GM21515 (cell line): ENCODE measurements around the gene SPECC1L.
"Not testable (repeated sequence)": the region's sequence is repeated elsewhere in the genome, so short reads cannot be mapped to it uniquely, and the experiment has no call there.

Experiments
- ATAC-seq: cut with Tn5 transposase; IDR thresholded peaks from one replicate; pipeline ENCODE4 v1.9.1; 2021; ENCODE audit not compliant: unreplicated experiment

Gene SPECC1L

GRCh38 chr22:24285245-24285644 lies 14.6 kb downstream of the SPECC1L start:
- ATAC-seq = no peak

GRCh38 chr22:24287212-24287611 lies 16.6 kb downstream of the SPECC1L start:
- ATAC-seq = not testable (repeated sequence)

DNA sequence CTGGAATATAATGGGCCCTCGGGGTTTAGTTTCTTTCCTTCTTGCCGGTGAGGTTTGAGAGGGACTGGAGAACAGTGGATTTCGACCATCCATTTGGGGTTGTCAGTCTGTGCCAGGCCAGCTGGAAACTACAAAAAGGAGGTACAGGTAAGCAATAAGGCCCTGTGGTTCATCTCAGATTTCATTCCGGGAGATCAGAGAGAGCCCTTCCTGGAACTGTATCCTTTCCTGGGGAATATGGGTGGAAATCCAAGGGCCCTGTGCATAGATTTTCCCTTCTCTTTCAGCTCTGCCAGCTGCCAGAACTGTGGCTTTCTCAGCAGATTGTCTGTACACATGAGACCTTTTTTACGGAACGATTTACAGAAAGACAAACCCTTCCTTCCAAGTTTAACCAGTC lies 17.2 kb downstream of the SPECC1L start:
- not testable (repeated sequence) for ATAC-seq

DNA sequence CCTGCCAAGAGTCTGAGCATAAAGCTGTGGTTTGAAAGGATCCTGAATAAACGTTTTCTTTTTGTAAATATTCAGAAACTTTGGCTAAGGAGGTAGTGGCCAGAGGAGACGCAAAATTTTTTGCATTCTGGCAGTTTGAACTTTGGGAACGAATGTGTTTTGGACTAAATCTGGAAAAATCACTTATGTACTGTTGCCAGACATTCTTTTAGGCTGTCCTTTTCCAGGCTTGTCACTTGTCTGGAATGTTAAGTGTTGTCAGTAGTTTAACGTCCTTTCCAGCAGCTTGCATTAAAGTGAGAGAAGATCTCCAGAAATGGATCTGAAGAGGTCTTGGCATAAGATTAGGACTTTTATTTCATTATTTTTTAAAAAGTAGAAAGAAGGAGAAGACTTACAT lies 18.5 kb downstream of the SPECC1L start:
- ATAC-seq = no peak

DNA sequence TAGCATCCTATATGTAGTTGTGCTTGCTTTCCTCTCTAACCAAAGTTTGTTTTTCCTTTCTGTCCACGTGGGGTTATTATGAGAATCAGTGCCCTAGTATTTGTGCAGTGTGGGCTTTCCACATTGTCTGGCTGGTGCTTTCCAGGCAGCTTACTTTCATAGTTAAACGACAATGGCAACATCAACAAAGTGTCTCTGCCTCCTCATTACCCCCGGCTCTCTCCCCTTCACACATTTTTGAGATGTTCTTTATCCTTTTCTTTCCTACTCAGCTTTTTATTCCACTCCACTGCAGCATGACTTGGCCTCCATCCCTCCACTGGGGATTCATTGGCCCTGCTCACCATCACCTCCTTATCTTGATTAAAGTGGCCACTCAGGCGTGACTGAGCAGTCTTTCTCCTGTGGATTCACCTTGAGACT lies 19.1 kb downstream of the SPECC1L start:
- ATAC-seq = no peak

- ATAC-seq = no peak
Observed at GRCh38 chr22:24290459-24290858, 19.8 kb downstream of the SPECC1L start.

DNA sequence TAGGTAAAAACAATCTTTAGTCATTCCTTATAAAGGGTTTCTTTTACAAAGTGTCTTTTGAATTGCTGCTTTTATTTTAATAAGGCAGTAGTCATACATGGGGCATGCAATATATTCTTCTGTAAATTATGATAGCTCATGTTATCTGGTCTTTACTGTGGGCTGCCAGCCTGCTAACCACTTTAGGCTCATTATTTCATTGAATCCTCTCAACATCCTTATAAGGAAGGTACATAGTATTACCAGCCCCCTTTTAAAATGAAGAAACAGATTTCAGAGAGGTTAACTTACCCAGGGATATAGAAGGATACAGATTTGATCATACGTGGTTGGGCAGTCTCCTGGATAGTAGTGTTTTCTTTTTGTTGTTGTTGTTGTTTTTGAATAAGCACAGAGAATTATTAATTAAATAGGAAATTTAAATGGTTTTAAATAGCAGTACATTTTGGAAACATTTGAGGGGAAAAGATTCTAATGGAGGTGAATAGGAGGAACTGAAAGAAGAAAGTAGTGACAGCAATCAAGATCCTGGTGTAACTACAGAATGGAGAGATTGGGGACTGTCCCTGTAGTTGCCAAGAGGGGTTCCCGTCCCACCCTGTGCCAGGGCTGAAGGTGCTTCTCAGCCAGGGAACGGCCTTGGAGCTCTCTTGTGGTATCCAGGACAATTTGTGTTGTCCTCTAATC lies 21.0 kb downstream of the SPECC1L start:
- ATAC-seq = no peak

DNA sequence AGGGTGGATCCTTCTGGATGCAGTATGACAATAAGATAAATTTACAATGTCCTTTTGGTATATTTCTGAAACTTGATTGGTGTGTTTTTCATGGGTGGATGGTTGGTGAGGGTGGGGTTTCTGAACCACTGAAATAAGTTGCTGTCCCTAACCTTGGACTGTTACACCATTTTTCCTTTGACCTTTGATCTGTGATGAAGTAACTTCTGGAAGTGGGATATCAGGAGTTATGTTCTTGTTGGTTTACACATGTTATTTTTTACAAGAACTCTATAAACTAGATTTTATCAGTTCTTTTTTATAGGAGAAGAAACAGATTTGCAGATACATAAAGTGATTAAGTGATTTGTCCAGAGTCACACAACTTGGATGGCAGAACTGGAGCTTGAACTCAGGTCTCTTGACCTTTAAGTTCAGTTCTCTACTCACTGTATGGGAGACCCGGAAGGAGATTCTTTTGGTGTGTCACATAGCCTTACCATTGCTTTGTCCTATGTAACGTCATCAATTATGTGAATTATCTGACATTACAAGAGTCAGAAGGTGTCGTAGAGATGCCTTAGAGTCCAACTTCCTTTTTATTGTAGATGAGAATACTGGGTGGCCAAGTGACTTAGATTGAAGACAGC lies 21.7 kb downstream of the SPECC1L start:
- not testable (repeated sequence) for ATAC-seq

- not testable (repeated sequence) for ATAC-seq
Observed at GRCh38 chr22:24294913-24295312, 24.3 kb downstream of the SPECC1L start.

DNA sequence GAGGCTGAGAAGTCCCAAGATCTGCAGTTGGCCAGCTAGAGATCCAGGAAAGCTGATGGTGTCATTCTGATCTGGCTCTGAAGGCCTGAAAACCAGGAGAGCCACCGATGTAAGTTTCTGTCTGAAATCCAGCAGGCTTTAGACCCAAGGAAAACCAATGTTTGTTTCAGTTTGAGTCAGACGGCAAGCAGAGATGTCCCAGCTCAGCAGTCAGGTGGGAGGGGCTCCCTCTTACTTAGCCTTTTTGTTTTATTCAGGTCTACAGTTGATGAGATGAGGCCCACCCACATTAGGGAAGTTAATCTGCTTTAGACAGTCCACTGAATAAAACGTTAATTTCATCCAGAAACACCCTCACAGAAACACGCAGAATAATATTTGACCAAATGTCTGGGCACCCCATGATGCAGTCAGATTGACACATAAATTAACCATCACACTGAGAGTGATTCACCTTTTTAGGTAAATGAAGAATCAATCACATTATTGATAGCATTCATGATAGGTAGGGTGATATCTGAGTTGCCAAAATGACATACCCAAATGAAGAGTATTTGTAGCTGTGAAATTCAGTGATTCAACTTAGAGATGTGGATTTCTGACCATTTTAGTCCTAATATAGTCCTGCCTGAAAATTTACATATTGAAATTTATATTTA lies 28.0 kb downstream of the SPECC1L start:
- ATAC-seq = not testable (repeated sequence)

DNA sequence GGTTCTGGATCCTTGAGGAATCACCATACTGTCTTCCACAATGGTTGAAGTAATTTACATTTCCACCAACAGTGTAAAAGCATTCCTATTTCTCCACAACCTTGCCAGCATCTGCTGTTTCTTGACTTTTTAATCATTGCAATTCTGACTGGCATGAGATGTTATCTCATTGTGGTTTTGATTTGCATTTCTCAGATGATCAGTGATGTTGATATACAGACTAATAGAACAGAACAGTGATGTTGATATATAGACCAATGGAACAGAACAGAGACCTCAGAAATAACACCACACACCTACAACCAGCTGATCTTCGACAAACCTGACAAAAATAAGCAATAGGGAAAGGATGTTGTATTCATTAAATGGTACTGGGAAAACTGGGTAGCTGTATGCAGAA lies 29.9 kb downstream of the SPECC1L start:
- ATAC-seq = not testable (repeated sequence)

GRCh38 chr22:24302591-24302990 lies 32.0 kb downstream of the SPECC1L start:
- no peak for ATAC-seq

DNA sequence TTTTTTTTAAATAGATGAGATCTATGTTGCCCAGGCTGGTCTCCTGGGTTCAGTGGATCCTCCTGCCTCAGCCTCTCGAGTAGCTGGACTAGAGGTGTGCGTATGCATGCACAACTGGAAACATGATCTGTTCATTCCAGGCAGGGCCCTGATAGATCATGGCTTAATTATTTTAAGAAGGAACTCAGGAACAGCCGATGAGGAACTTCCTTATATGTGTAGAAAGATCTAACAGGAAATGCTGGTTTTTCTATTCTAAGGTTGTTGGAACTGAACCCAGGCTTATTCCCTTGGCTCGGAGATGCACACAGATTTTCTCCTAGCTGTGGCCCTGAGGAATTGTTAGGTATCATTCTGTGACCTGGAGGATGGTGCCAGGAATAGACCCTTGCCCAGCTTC lies 32.4 kb downstream of the SPECC1L start:
- no peak for ATAC-seq

DNA sequence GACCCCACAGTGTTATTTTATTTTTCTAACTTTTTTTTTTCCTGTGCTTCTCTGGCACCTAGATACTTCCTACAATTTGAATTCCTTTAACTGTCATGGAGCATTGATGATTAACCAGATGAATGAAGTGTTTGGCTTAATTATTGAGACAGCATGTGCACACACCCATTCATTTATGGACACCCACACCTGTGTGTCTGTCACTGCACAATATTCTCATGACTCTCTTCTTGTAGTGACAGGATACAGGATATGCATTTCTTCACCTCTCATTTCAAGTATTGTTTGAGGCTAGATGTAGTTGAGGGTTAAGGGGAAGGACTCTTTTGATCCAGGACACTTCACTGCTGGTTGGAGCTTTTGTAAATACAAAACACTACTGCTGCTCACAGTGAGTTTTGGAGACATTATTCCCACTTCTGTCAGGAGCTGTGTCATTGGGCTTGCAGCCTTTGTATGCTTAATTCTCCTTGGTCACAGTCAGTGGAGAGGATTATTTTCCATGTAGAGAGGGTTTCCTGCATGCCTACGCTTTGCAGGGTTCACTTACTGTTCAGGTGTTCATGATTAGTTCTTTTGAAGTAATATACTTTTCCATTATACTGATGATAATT lies 33.5 kb downstream of the SPECC1L start:
- no peak for ATAC-seq

DNA sequence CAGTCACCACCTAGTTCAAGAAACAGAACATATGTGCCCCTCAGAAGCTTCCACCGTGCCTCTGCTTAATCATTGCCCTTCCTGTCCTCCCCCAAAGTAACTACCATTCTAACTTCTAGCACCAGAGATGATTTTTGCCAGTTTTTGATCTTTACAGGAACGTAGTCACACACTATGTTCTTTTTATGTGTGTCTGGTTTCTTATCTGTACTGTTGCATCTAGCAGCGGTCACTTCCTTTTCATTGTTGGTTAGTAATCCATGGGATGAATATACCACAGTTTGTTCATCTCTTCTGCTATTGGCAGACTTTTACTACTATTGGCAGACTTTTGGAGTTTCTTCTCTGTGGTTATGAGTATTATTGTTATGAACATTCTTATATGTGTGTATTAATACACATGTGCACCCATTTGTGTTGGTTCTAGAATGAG lies 34.6 kb downstream of the SPECC1L start:
- no peak for ATAC-seq

GRCh38 chr22:24310969-24311368 lies 40.3 kb downstream of the SPECC1L start:
- no peak for ATAC-seq

- ATAC-seq = no peak
Observed at GRCh38 chr22:24315367-24315966, 44.8 kb downstream of the SPECC1L start.

- ATAC-seq = not testable (repeated sequence)
Observed at GRCh38 chr22:24316264-24316663, 45.6 kb downstream of the SPECC1L start.

- not testable (repeated sequence) for ATAC-seq
Observed at GRCh38 chr22:24317511-24317910, 46.9 kb downstream of the SPECC1L start.

DNA sequence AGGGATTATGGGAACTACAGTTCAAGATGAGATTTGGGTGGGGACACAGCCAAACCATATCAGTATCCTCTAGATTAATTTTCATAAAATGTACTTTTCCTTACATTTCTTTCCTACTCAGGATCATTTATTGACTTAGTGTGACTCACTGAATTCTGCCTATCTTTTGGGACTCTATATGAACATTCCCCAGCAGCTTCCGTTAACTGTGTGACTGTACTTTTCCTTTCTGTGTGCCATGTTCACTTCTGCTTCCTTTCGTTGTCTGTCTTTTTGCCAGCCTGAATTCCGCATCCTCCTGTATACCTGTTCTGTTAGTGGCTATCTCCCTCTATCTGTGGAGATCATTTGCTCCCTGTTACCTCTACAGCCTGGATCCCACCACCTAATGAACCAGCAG lies 48.8 kb downstream of the SPECC1L start:
- no peak for ATAC-seq

GRCh38 chr22:24321999-24322398 lies 51.4 kb downstream of the SPECC1L start:
- ATAC-seq = no peak
